BJ (cell line): ENCODE data around the gene TLNRD1. TPM values are rescaled to one million over a fixed set of nuclear protein-coding genes. Genes with fewer than 3 reads are reported as not detected.

Experiments
- CTCF ChIA-PET: fragments of 350-600 bp; formaldehyde crosslinking; extraction: SDS; loops from one replicate; lab custom pipeline; 2021; ENCODE audit warnings: antibody characterized with exemption, inconsistent platforms; lab: Yijun Ruan, JAX
- POLR2A ChIA-PET: fragments of 300-600 bp; sonication (Branson Sonifier 250); formaldehyde crosslinking; extraction: SDS; loops from one replicate; lab custom pipeline; 2021; ENCODE audit warnings: antibody characterized with exemption; lab: Charles Lee
- DNase-seq: peaks from one replicate; pipeline ENCODE4 v3.0.0-alpha.2; 2011; ENCODE audit warnings: low read depth
- H3K27me3 ChIP-seq: 2 replicates; pipeline ENCODE4 v1.6.0; 2011; ENCODE audit warnings: low read length; ENCODE audit not compliant: control insufficient read depth, insufficient read depth
- H3K36me3 ChIP-seq: 2 replicates; pipeline ENCODE4 v1.5.1; 2011; ENCODE audit warnings: low read length; ENCODE audit not compliant: control insufficient read depth, insufficient read depth
- H3K4me3 ChIP-seq: 2 replicates; pipeline ENCODE4 v1.5.1; 2011; ENCODE audit warnings: low read depth, mild to moderate bottlenecking, control low read depth, low read length
- CTCF ChIP-seq: IDR thresholded peaks from 2 replicates; pipeline ENCODE4 v1.5.1; 2011; ENCODE audit warnings: low read depth, mild to moderate bottlenecking, control low read depth, inconsistent platforms, low read length, moderate library complexity; ENCODE audit not compliant: insufficient read depth
- polyA plus RNA-seq: library from polyadenylated mRNA; depleted of rRNA; stranded (reverse); fragments of >200 nt; gene quantifications from 2 replicates; pipeline ENCODE4 v1.2.3, GENCODE V29; 2011

The TLNRD1 gene
- polyA plus RNA-seq, 1 experiment = 5.2 TPM

- no peak for TF ChIP-seq CTCF
- ChIA-PET CTCF (no interaction called here), POLR2A (no interaction called here)
- Histone ChIP-seq H3K36me3 (no peaks in the 10 kb centered on the region), H3K27me3 (no peaks in the 10 kb centered on the region), H3K4me3 (no peak overlapping the region)
- DNase-seq = no peak
These were observed 49.1 kb downstream of the TLNRD1 start for GRCh38 chr15:81049835-81050234.

- Histone ChIP-seq H3K36me3 (no peaks in the 10 kb centered on the region), H3K4me3 (no peak overlapping the region), H3K27me3 (no peaks in the 10 kb centered on the region)
- CTCF ChIA-PET = no interaction called here
- TF ChIP-seq CTCF = no peak
- POLR2A ChIA-PET = no interaction called here
- no peak for DNase-seq
These were observed 49.5 kb downstream of the TLNRD1 start for GRCh38 chr15:81050259-81050658.

GRCh38 chr15:81050805-81051204 is 50.1 kb downstream of the TLNRD1 start:
- Histone ChIP-seq H3K4me3 (no peak overlapping the region), H3K27me3 (no peaks in the 10 kb centered on the region), H3K36me3 (no peaks in the 10 kb centered on the region)
- CTCF ChIA-PET = no interaction called here
- DNase-seq = no peak
- TF ChIP-seq CTCF = no peak
- POLR2A ChIA-PET = no interaction called here

- H3K36me3 ChIP-seq = no peaks in the 10 kb centered on the region
- DNase-seq = no peak
- TF ChIP-seq CTCF = no peak
- H3K4me3 ChIP-seq = no peak overlapping the region
- H3K27me3 ChIP-seq = no peaks in the 10 kb centered on the region
- CTCF ChIA-PET = no interaction called here
- POLR2A ChIA-PET = no interaction called here
These were observed 51.3 kb downstream of the TLNRD1 start for GRCh38 chr15:81052046-81052445.

- Histone ChIP-seq H3K4me3 (no peak overlapping the region), H3K27me3 (no peaks in the 10 kb centered on the region), H3K36me3 (no peaks in the 10 kb centered on the region)
- ChIA-PET CTCF (no interaction called here), POLR2A (no interaction called here)
- no peak for TF ChIP-seq CTCF
- DNase-seq = no peak
These were observed 52.9 kb downstream of the TLNRD1 start for GRCh38 chr15:81053621-81054020.
